ENCODE results near the gene LUZP1. TPM values are rescaled to one million over a fixed set of nuclear protein-coding genes. Genes with fewer than 3 reads are reported as not detected.
A peak's percentile ranks its signal among the peaks of the same experiment; 100 is the strongest.

LUZP1 gene
- total RNA-seq, 1 donor from 2014 or later = 47.4 TPM

- no peaks in the 10 kb centered on the region for H3K9me3 Mint-ChIP-seq (ENCODE audit: unreplicated experiment)
- H3K27me3 Mint-ChIP-seq (ENCODE audit: unreplicated experiment) = no peaks in the 10 kb centered on the region
- TF ChIP-seq CTCF (IDR thresholded peaks at IDR 0.05) = no peak
- peaks cover 72% of the 10 kb centered on the region for H3K4me1 Mint-ChIP-seq (ENCODE audit: unreplicated experiment)
- H3K4me3 Mint-ChIP-seq (ENCODE audit: unreplicated experiment) = no peak overlapping the region
- H3K27ac Mint-ChIP-seq (ENCODE audit: unreplicated experiment) = no peak overlapping the region
- H3K36me3 Mint-ChIP-seq (ENCODE audit: unreplicated experiment) = peaks cover 2% of the 10 kb centered on the region
- DNase-seq (ENCODE audit: extremely low spot score, unreplicated experiment) = no peak
These were observed 45.1 kb downstream of the LUZP1 start for GRCh38 chr1:23123528-23123927.

GRCh38 chr1:23122796-23123195 lies 45.9 kb downstream of the LUZP1 start:
- Mint-ChIP-seq H3K27me3 (ENCODE audit: unreplicated experiment) (no peaks in the 10 kb centered on the region), H3K36me3 (ENCODE audit: unreplicated experiment) (peaks cover 2% of the 10 kb centered on the region), H3K4me3 (ENCODE audit: unreplicated experiment) (no peak overlapping the region), H3K4me1 (ENCODE audit: unreplicated experiment) (peaks cover 73% of the 10 kb centered on the region), H3K27ac (ENCODE audit: unreplicated experiment) (peak overlapping the region; percentile 65), H3K9me3 (ENCODE audit: unreplicated experiment) (no peaks in the 10 kb centered on the region)
- TF ChIP-seq CTCF (IDR thresholded peaks at IDR 0.05) = no peak
- no peak for DNase-seq (ENCODE audit: extremely low spot score, unreplicated experiment)

DNA sequence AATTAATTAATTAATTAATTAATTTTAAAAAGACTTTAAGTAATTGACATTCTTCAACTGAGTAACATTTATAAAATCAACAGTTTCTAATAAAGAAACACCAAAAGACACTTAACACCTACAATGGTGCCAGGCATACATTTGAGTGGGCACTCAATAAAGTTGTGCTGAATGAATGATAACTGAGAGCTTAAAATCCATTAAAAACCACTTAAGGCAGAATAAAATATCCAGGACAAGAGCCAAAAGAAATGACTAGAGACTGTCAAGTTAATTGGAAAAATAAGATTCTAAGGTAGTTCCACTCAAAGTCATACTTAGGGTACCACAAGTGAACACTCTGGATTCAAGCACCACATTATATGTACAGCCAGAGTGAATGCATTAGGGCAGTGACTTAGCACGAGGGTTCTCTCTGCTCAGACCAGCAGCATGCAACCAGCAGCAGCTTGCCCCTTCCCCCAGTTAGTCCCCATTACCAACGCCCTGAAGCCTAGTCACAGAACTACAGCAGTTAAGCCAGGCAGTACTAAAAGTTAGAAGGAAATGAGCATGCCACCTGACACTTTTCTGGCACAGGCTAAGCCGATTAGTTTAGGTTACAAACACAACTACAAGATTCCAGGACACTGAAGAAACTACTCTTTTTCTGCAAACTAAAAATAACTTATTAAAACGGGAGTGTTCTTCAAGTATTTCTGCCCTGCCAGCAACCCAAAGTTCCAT lies 46.5 kb downstream of the LUZP1 start:
- H3K27me3 Mint-ChIP-seq (ENCODE audit: unreplicated experiment) = no peaks in the 10 kb centered on the region
- H3K9me3 Mint-ChIP-seq (ENCODE audit: unreplicated experiment) = no peaks in the 10 kb centered on the region
- no peak overlapping the region for H3K4me3 Mint-ChIP-seq (ENCODE audit: unreplicated experiment)
- H3K27ac Mint-ChIP-seq (ENCODE audit: unreplicated experiment) = peak overlapping the region; percentile 65
- H3K36me3 Mint-ChIP-seq (ENCODE audit: unreplicated experiment) = peaks cover 2% of the 10 kb centered on the region
- peaks cover 71% of the 10 kb centered on the region for H3K4me1 Mint-ChIP-seq (ENCODE audit: unreplicated experiment)
- TF ChIP-seq CTCF (IDR thresholded peaks at IDR 0.05) = no peak
- DNase-seq (ENCODE audit: extremely low spot score, unreplicated experiment) = no peak

DNA sequence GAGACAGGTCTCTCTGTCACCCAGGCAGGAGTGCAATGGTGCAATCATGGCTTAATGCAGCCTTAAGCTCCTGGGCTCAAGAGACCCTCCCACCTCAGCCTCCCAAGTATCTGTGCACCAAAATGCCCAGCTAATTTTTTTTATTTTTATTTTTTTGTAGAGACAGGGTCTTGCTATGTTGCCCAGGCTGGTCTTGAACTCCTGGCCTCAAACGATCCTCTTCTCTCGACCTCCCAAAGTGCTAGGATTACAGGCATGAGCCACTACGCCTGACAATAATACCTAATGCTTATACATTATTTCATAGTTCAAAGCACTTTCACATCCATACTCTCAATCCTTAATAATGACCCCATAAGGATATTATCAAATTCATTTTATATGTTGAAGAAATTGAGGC lies 48.3 kb downstream of the LUZP1 start:
- Mint-ChIP-seq H3K4me1 (ENCODE audit: unreplicated experiment) (peaks cover 64% of the 10 kb centered on the region), H3K36me3 (ENCODE audit: unreplicated experiment) (peaks cover 2% of the 10 kb centered on the region), H3K4me3 (ENCODE audit: unreplicated experiment) (no peak overlapping the region), H3K9me3 (ENCODE audit: unreplicated experiment) (no peaks in the 10 kb centered on the region), H3K27ac (ENCODE audit: unreplicated experiment) (peak overlapping the region; percentile 96), H3K27me3 (ENCODE audit: unreplicated experiment) (no peaks in the 10 kb centered on the region)
- no peak for TF ChIP-seq CTCF (IDR thresholded peaks at IDR 0.05)
- DNase-seq (ENCODE audit: extremely low spot score, unreplicated experiment) = no peak

DNA sequence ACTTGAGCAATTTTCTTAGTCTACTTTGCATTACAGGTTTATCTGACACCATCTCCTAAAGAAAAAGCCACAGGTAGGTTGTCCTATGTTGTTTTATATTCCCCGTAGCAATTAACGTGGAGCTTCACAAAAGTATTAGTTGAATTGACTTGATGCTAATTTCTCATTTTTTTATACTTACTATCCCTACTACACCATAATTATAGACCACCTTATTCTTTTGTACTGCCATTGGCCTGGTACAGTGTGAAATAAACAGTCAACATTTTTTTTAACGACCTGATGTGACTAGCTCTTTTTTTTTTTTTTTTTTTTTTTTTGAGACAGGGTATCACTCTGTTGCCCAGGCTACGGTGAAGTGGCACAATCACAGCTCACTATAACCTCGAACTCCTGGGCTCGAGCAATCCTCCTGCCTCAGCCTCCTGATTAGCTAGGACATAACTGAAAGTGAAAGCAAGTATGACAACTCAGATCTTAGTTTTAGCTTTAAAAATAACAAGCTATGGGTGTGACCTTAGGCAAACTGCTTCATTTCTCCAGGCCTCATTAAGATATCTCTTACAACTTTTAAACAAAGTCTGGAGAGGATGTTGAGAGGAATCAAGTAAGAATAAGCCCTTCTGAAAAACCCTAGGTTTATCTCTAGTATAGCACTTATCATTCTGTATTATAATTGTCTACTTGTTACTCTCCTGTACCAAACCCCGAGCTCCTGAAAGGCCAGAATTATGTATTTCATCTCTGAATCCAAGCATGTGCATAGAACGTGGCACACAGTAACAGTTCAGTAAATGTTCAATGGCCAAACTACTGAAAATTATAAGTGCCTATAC lies 49.5 kb downstream of the LUZP1 start:
- Mint-ChIP-seq H3K9me3 (ENCODE audit: unreplicated experiment) (no peaks in the 10 kb centered on the region), H3K27me3 (ENCODE audit: unreplicated experiment) (no peaks in the 10 kb centered on the region), H3K4me1 (ENCODE audit: unreplicated experiment) (peaks cover 65% of the 10 kb centered on the region), H3K36me3 (ENCODE audit: unreplicated experiment) (peaks cover 2% of the 10 kb centered on the region), H3K27ac (ENCODE audit: unreplicated experiment) (peak overlapping the region; percentile 96), H3K4me3 (ENCODE audit: unreplicated experiment) (peak overlapping the region; percentile 10)
- no peak for TF ChIP-seq CTCF (IDR thresholded peaks at IDR 0.05)
- DNase-seq (ENCODE audit: extremely low spot score, unreplicated experiment) = no peak
